GM06990 (cell line): Measurements from ENCODE around the gene ATP10A.

Experiments
- DNase-seq: peaks from one replicate; pipeline ENCODE4 v3.0.0-alpha.2; 2011; ENCODE audit not compliant: insufficient read length; ENCODE audit errors: extremely low read depth
- H3K27me3 ChIP-seq: replicated peaks from 2 replicates; pipeline ENCODE4 v1.6.0; 2011; ENCODE audit warnings: low read length; ENCODE audit not compliant: control insufficient read depth, insufficient read depth
- H3K36me3 ChIP-seq: 2 replicates; pipeline ENCODE4 v1.5.1; 2011; ENCODE audit warnings: low read length; ENCODE audit not compliant: control insufficient read depth, insufficient read depth
- H3K4me3 ChIP-seq: replicated peaks from 2 replicates; pipeline ENCODE4 v1.5.1; 2011; ENCODE audit warnings: low read depth, mild to moderate bottlenecking, control low read depth, low read length
- CTCF ChIP-seq: IDR thresholded peaks from 2 replicates; pipeline ENCODE4 v1.5.1; 2011; ENCODE audit warnings: low read length, control low read depth, mild to moderate bottlenecking, inconsistent platforms; ENCODE audit not compliant: insufficient read depth, poor library complexity, severe bottlenecking

The ATP10A gene

DNA sequence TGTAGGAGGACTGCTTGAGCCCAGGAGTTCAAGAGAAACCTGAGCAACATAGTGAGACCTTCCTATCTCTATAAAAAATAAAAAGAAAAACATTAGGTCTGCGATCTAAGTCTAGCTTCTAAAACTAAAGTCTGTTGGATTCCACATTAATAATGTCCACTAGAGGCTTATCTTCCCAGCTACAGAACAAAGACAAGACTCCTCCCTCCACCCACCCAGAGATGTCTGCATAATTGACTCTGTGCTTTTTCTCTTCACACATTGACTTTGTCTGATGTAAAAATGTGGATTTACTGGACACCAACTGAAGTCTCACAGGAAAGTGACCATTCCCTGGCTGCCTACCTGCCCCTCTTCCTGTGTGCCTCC is 91.8 kb downstream of the ATP10A start:
- Histone ChIP-seq H3K4me3 (no peak overlapping the region), H3K36me3 (no peaks in the 10 kb centered on the region), H3K27me3 (no peaks in the 10 kb centered on the region)
- DNase-seq = no peak
- TF ChIP-seq CTCF = no peak

DNA sequence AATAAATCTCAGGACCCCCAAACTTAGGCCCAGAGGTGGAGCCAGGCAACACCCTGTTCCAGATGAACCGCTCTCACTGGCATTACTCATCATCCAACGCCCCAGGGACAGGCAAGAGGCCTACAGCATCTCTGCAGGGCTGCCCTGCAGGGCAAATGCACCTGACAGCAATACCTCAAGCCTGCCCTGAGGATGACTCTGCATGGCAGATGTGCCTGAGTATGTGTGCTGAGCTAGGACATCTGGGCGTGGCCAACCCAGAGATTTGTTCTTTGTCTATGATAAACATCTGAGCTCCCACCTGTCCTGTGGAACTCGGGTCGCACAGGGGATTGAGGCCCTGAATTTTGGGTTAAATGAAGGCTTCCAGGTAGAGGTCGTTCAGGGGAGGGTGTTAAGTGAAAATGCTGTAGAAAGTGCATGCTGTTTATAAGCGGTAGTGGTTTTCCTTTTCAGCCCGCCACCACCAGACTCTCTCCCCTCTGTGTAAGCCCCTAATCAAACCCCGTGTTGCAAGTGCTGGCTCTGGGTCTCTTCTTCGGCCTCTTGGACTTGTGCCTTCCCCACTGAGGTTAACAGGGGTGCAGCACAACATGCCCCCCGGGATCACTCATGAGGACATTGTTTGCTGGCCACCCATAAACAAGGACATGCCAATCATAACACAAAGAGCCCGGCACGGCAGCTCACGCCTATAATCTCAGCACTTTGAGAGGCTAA is 92.3 kb downstream of the ATP10A start:
- H3K36me3 ChIP-seq = no peaks in the 10 kb centered on the region
- no peak for TF ChIP-seq CTCF
- H3K27me3 ChIP-seq = no peaks in the 10 kb centered on the region
- no peak overlapping the region for H3K4me3 ChIP-seq
- DNase-seq = no peak

GRCh38 chr15:25770031-25770430 is 93.1 kb downstream of the ATP10A start:
- no peak for DNase-seq
- no peaks in the 10 kb centered on the region for H3K27me3 ChIP-seq
- H3K36me3 ChIP-seq = no peaks in the 10 kb centered on the region
- H3K4me3 ChIP-seq = no peak overlapping the region
- TF ChIP-seq CTCF = no peak

DNA sequence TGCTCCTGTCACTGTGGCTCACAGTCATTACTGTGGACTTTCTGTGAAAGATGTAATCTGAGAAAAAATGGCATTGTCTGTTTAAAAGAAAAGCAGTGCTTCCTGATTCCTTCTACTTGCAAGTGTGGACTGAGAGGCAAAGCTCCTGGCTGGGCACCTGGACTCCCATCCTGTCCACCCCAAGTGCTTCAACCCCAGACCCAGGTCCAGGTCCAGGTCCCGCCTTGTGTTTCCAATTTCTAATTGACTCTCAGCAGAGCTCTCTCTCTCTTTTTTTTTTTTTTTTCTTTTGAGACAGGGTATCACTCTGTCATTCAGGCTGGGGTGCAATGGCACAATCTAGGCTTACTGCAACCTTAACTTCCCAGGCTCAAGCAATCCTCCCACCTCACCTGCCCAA is 94.9 kb downstream of the ATP10A start:
- no peak for DNase-seq
- Histone ChIP-seq H3K27me3 (no peaks in the 10 kb centered on the region), H3K4me3 (no peak overlapping the region), H3K36me3 (no peaks in the 10 kb centered on the region)
- TF ChIP-seq CTCF = no peak

- H3K4me3 ChIP-seq = no peak overlapping the region
- no peaks in the 10 kb centered on the region for H3K27me3 ChIP-seq
- DNase-seq = no peak
- H3K36me3 ChIP-seq = no peaks in the 10 kb centered on the region
- no peak for TF ChIP-seq CTCF
Observed at GRCh38 chr15:25767356-25768151, 95.6 kb downstream of the ATP10A start.

DNA sequence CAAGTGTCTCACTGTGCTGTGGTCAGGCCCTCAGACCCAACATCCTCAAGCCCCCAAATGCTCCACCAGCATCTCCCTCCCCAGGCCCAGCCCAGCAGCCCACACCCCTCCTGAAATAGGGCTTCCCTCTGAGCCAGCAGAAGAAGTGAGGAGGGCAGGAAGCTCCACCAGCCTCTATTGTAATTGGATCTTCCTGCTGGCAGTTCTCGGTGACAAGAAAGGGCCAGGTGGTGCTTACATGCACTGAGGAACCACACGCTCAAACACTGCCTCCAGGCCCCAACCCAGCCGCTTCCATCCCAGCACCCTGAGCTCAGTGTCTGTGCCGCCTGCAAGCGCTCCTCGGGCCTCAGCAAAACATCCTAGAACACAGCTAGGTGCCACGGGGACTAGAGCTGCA is 96.7 kb downstream of the ATP10A start:
- DNase-seq = no peak
- Histone ChIP-seq H3K4me3 (no peak overlapping the region), H3K27me3 (no peaks in the 10 kb centered on the region), H3K36me3 (no peaks in the 10 kb centered on the region)
- TF ChIP-seq CTCF = no peak
